GM23338 (cell line): ENCODE measurements around the gene CELSR3. TPM values are rescaled to one million over a fixed set of nuclear protein-coding genes. Genes with fewer than 3 reads are reported as not detected.

ENCODE experiments used
- CREB1 ChIP-seq: fragments of 250-450 bp; sonication (Bioruptor Pico); IDR thresholded peaks from 2 replicates; pipeline ENCODE4 v1.5.0; 2020; ENCODE audit warnings: low read depth, mild to moderate bottlenecking, moderate library complexity
- ETS1 ChIP-seq: IDR thresholded peaks from 2 replicates; pipeline ENCODE4 v1.6.1; 2016; ENCODE audit warnings: antibody characterized with exemption
- EZH2phosphoT487 ChIP-seq: fragments of 200-600 bp; sonication (generic); IDR thresholded peaks from one replicate; pipeline ENCODE4 v1.8.1; 2018; ENCODE audit warnings: antibody characterized with exemption; ENCODE audit not compliant: unreplicated experiment
- JUNB ChIP-seq: IDR thresholded peaks from one replicate; pipeline ENCODE4 v1.6.1; 2016; ENCODE audit warnings: antibody characterized with exemption; ENCODE audit not compliant: unreplicated experiment
- NANOG ChIP-seq: IDR thresholded peaks from 2 replicates; pipeline ENCODE4 v1.6.1; 2016; ENCODE audit warnings: antibody characterized with exemption, borderline replicate concordance
- ZNF462 ChIP-seq: fragments of 250-450 bp; sonication (Bioruptor Pico); IDR thresholded peaks from 2 replicates; pipeline ENCODE4 v1.5.0; 2020; ENCODE audit warnings: mild to moderate bottlenecking, moderate library complexity
- polyA plus RNA-seq: library from polyadenylated mRNA; unstranded; fragments of >200 nt; fragmentation: Nextera tagmentation; extraction: Ambion mirVana; gene quantifications from 2 replicates; pipeline ENCODE4 v1.2.1, GENCODE V29; 2016
- total RNA-seq: library from RNA; depleted of rRNA; stranded (reverse); fragments of >200 nt; shearing (Covaris generic); gene quantifications from 2 replicates; pipeline ENCODE4 v1.2.3, GENCODE V29; 2014

Gene CELSR3
- total and polyA plus RNA-seq, 2 experiments from 2014 or later, result 7.5 to 33.3 TPM

- TF ChIP-seq ZNF462 (no peak), ETS1 (no peak), JUNB (no peak), CREB1 (CRISPR knock-in tag) (no peak), EZH2phosphoT487 (no peak), NANOG (no peak)
These were observed 24.0 kb upstream of the CELSR3 start (continued) for GRCh38 chr3:48686538-48687219.
